ENCODE results near the gene DCAF8L2. TPM values are rescaled to one million over a fixed set of nuclear protein-coding genes. Genes with fewer than 3 reads are reported as not detected.
"Not testable (repeated sequence)": the region's sequence is repeated elsewhere in the genome, so short reads cannot be mapped to it uniquely, and the experiment has no call there.

The DCAF8L2 gene
- total and polyA plus RNA-seq, 5 experiments from 2014 or later: not detected

- ATAC-seq (no peak), DNase-seq (no peak)
- peaks cover 0 to 3% (median 0%) of the 10 kb centered on the region in 9 donors for H3K9me3 Mint-ChIP-seq
- H3K27me3 Mint-ChIP-seq: no peaks in the 10 kb centered on the region
- POLR2A ChIA-PET: no interaction called here
- no peak overlapping the region for H3K4me3 Mint-ChIP-seq
- H3K36me3 Mint-ChIP-seq: no peaks in the 10 kb centered on the region
- H3K27ac Mint-ChIP-seq: no peak overlapping the region
- no peaks in the 10 kb centered on the region for H3K4me1 Mint-ChIP-seq
Measured at GRCh38 chrX:27694667-27695066, 104.5 kb downstream of the DCAF8L2 start.

- Mint-ChIP-seq H3K4me3 (no peak overlapping the region), H3K27me3 (no peaks in the 10 kb centered on the region), H3K9me3 (peaks cover 0 to 15% (median 2%) of the 10 kb centered on the region in 9 donors), H3K4me1 (no peaks in the 10 kb centered on the region), H3K27ac (no peak overlapping the region), H3K36me3 (no peaks in the 10 kb centered on the region)
- POLR2A ChIA-PET: no interaction called here
- DNase-seq (no peak), ATAC-seq (no peak)
Measured at GRCh38 chrX:27706526-27706925, 116.4 kb downstream of the DCAF8L2 start.

- Mint-ChIP-seq H3K4me3 (no peak overlapping the region), H3K36me3 (no peaks in the 10 kb centered on the region), H3K4me1 (no peaks in the 10 kb centered on the region), H3K9me3 (peaks cover 0 to 15% (median 0%) of the 10 kb centered on the region in 9 donors), H3K27ac (no peak overlapping the region), H3K27me3 (no peaks in the 10 kb centered on the region)
- ATAC-seq (no peak), DNase-seq (no peak)
- POLR2A ChIA-PET: no interaction called here
Measured at GRCh38 chrX:27715610-27716009, 125.5 kb downstream of the DCAF8L2 start.

GRCh38 chrX:27728291-27728690 is 138.1 kb downstream of the DCAF8L2 start:
- POLR2A ChIA-PET: no interaction called here
- no peak for DNase-seq
- H3K4me3 Mint-ChIP-seq: no peak overlapping the region
- H3K36me3 Mint-ChIP-seq: no peaks in the 10 kb centered on the region
- H3K9me3 Mint-ChIP-seq: peaks cover 0 to 9% (median 4%) of the 10 kb centered on the region in 9 donors
- no peak overlapping the region for H3K27ac Mint-ChIP-seq
- no peaks in the 10 kb centered on the region for H3K4me1 Mint-ChIP-seq
- H3K27me3 Mint-ChIP-seq: no peaks in the 10 kb centered on the region
- ATAC-seq: no peak

GRCh38 chrX:27731962-27732361 is 141.8 kb downstream of the DCAF8L2 start:
- Mint-ChIP-seq H3K4me1 (no peaks in the 10 kb centered on the region), H3K27me3 (no peaks in the 10 kb centered on the region), H3K4me3 (no peak overlapping the region), H3K36me3 (no peaks in the 10 kb centered on the region), H3K9me3 (peaks cover 0 to 9% (median 4%) of the 10 kb centered on the region in 9 donors), H3K27ac (no peak overlapping the region)
- ATAC-seq (no peak), DNase-seq (no peak)
- POLR2A ChIA-PET: no interaction called here

GRCh38 chrX:27735914-27736313 is 145.8 kb downstream of the DCAF8L2 start:
- Mint-ChIP-seq H3K4me1 (no peaks in the 10 kb centered on the region), H3K27me3 (no peaks in the 10 kb centered on the region), H3K36me3 (no peaks in the 10 kb centered on the region), H3K9me3 (peaks cover 0 to 21% (median 3%) of the 10 kb centered on the region in 9 donors), H3K4me3 (no peak overlapping the region), H3K27ac (no peak overlapping the region)
- POLR2A ChIA-PET: no interaction called here
- ATAC-seq (no peak), DNase-seq (no peak)

GRCh38 chrX:27740933-27741332 is 150.8 kb downstream of the DCAF8L2 start:
- no peaks in the 10 kb centered on the region for H3K27me3 Mint-ChIP-seq
- ATAC-seq: no peak
- DNase-seq: no peak
- POLR2A ChIA-PET: no interaction called here
- no peak overlapping the region for H3K27ac Mint-ChIP-seq
- H3K36me3 Mint-ChIP-seq: no peaks in the 10 kb centered on the region
- no peaks in the 10 kb centered on the region for H3K4me1 Mint-ChIP-seq
- H3K9me3 Mint-ChIP-seq: peaks cover 0 to 12% (median 1%) of the 10 kb centered on the region in 9 donors
- no peak overlapping the region for H3K4me3 Mint-ChIP-seq

GRCh38 chrX:27743521-27743920 is 153.4 kb downstream of the DCAF8L2 start:
- ATAC-seq, H3K4me3 Mint-ChIP-seq, H3K27ac Mint-ChIP-seq, DNase-seq, H3K27me3 Mint-ChIP-seq, POLR2A ChIA-PET, H3K4me1 Mint-ChIP-seq, H3K36me3 Mint-ChIP-seq: not testable (repeated sequence)
- H3K9me3 Mint-ChIP-seq: peaks cover 0 to 14% (median 3%) of the 10 kb centered on the region in 9 donors

- H3K4me3 Mint-ChIP-seq: no peak overlapping the region
- H3K27ac Mint-ChIP-seq: no peak overlapping the region
- H3K36me3 Mint-ChIP-seq: peaks cover 0 to 4% (median 0%) of the 10 kb centered on the region in 3 donors
- POLR2A ChIA-PET: no interaction called here
- ATAC-seq (no peak), DNase-seq (no peak)
- peaks cover 0 to 16% (median 0%) of the 10 kb centered on the region in 9 donors for H3K9me3 Mint-ChIP-seq
- H3K27me3 Mint-ChIP-seq: no peaks in the 10 kb centered on the region
- H3K4me1 Mint-ChIP-seq: no peaks in the 10 kb centered on the region
Measured at GRCh38 chrX:27746516-27746915, 156.4 kb downstream of the DCAF8L2 start.

GRCh38 chrX:27750298-27750697 is 160.2 kb downstream of the DCAF8L2 start:
- H3K27me3 Mint-ChIP-seq, H3K27ac Mint-ChIP-seq, ATAC-seq, H3K4me1 Mint-ChIP-seq, DNase-seq, H3K36me3 Mint-ChIP-seq, POLR2A ChIA-PET, H3K4me3 Mint-ChIP-seq: not testable (repeated sequence)
- peaks cover 0 to 18% (median under 1%) of the 10 kb centered on the region in 9 donors for H3K9me3 Mint-ChIP-seq

- no peak overlapping the region for H3K4me3 Mint-ChIP-seq
- peaks cover 0 to 2% (median 0%) of the 10 kb centered on the region in 4 donors for H3K4me1 Mint-ChIP-seq
- H3K27ac Mint-ChIP-seq: no peak overlapping the region
- POLR2A ChIA-PET: no interaction called here
- ATAC-seq (no peak), DNase-seq (no peak)
- no peaks in the 10 kb centered on the region for H3K27me3 Mint-ChIP-seq
- H3K9me3 Mint-ChIP-seq: peaks cover 0 to 15% (median 4%) of the 10 kb centered on the region in 9 donors
- peaks cover 0 to under 1% (median 0%) of the 10 kb centered on the region in 3 donors for H3K36me3 Mint-ChIP-seq
Measured at GRCh38 chrX:27751976-27752375, 161.8 kb downstream of the DCAF8L2 start.

- peaks cover 0 to 9% (median 3%) of the 10 kb centered on the region in 9 donors for H3K9me3 Mint-ChIP-seq
- no peaks in the 10 kb centered on the region for H3K4me1 Mint-ChIP-seq
Measured at GRCh38 chrX:27765718-27766117, 175.6 kb downstream of the DCAF8L2 start.

GRCh38 chrX:27767387-27767786 is 177.2 kb downstream of the DCAF8L2 start:
- Mint-ChIP-seq H3K36me3 (no peaks in the 10 kb centered on the region), H3K4me3 (no peak overlapping the region), H3K9me3 (peaks cover 0 to 10% (median 4%) of the 10 kb centered on the region in 9 donors), H3K27me3 (no peaks in the 10 kb centered on the region), H3K27ac (no peak overlapping the region), H3K4me1 (no peaks in the 10 kb centered on the region)
- DNase-seq (no peak), ATAC-seq (no peak)
- POLR2A ChIA-PET: no interaction called here

More at GRCh38 chrX:27765718-27766117, 175.6 kb downstream of the DCAF8L2 start:
- H3K27ac Mint-ChIP-seq: no peak overlapping the region
- ATAC-seq (no peak), DNase-seq (no peak)
- POLR2A ChIA-PET: no interaction called here
- H3K36me3 Mint-ChIP-seq: no peaks in the 10 kb centered on the region
- no peak overlapping the region for H3K4me3 Mint-ChIP-seq
- no peaks in the 10 kb centered on the region for H3K27me3 Mint-ChIP-seq

GRCh38 chrX:27775984-27776383 is 185.8 kb downstream of the DCAF8L2 start:
- no peak overlapping the region for H3K4me3 Mint-ChIP-seq
- no peaks in the 10 kb centered on the region for H3K27me3 Mint-ChIP-seq
- no peaks in the 10 kb centered on the region for H3K4me1 Mint-ChIP-seq
- H3K36me3 Mint-ChIP-seq: no peaks in the 10 kb centered on the region
- no peak overlapping the region for H3K27ac Mint-ChIP-seq
- no peak for ATAC-seq
- peaks cover 0 to 7% (median 0%) of the 10 kb centered on the region in 9 donors for H3K9me3 Mint-ChIP-seq
- DNase-seq: no peak
- POLR2A ChIA-PET: no interaction called here
